SK-N-MC (cell line): ENCODE results near the gene PPP2R3A.

Source experiments
- EZH2 ChIP-seq: fragments of 200-600 bp; sonication (generic); IDR thresholded peaks from one replicate; pipeline ENCODE4 v1.6.1; 2017; ENCODE audit warnings: antibody characterized with exemption
- POLR2AphosphoS5 ChIP-seq: IDR thresholded peaks from 2 replicates; pipeline ENCODE4 v1.6.1; 2012; ENCODE audit warnings: mild to moderate bottlenecking, low read depth, low read length, borderline replicate concordance

- TF ChIP-seq EZH2, result no peak
- TF ChIP-seq POLR2AphosphoS5, result no peak
Observed at GRCh38 chr3:136189043-136189442, 223.5 kb downstream of the PPP2R3A start.
